HG02981 (cell line): Measurements from ENCODE around the gene RBP3.

Experiments used
- ATAC-seq: cut with Tn5 transposase; IDR thresholded peaks from one replicate; pipeline ENCODE4 v1.9.1; 2021; ENCODE audit warnings: mild to moderate bottlenecking, moderate library complexity; ENCODE audit not compliant: unreplicated experiment

The RBP3 gene

DNA sequence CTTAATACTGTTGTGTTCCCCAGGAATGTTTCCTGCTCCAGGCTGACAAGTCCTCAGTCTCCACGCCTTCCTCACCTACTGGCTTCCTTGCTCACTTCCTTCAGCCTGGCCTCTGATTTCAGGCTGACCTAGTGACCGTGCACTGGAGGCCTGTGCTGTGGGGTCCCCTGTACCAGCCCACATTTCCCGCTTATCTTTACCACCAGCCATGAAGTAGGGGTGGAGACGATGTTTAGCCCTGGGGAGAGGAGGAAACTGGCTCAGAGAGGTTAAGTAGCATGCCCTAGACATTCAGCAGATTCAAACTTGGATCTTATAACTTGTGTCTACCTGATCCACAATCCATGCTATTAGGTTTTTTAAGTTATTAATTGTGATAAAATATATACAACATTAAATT, 40.7 kb downstream of the RBP3 start:
- no peak for ATAC-seq

DNA sequence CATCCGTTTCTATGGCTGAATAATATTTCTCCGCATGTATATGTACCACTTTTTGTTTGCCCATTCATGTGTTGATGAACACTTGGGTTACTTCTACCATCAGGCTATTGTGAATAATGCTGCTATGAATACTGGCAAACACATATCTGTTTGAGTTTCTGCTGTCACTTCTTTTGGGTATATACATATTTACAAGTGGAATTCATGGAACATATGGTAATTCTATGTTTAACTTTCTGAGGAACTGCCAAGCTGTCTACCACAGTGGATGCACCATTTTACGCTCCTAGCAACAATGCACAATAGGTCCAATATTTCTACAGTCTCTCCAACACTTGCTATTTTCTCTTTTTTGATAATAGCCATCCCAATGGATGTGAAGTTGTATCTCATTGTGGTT, 41.5 kb downstream of the RBP3 start:
- ATAC-seq, result no peak

DNA sequence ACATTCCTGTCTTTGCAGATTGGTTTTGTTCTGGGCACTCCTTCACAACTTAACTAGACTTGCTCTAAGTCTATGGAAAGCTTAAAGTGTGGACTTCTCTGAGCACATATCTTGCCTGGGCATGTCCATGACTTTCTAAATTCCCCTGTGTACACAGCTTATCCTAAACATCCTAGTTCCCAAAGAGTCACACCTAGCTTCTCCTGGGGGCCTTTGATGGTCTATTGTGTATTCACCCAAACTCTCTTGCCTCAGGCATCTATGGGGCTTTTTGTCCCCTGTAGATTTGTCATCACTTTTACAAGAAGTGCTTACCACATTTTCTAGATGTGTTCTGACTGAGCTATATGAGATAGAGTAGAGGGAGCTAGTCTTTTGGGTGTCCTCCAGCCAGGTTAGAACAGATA, 48.2 kb downstream of the RBP3 start:
- ATAC-seq, result no peak

DNA sequence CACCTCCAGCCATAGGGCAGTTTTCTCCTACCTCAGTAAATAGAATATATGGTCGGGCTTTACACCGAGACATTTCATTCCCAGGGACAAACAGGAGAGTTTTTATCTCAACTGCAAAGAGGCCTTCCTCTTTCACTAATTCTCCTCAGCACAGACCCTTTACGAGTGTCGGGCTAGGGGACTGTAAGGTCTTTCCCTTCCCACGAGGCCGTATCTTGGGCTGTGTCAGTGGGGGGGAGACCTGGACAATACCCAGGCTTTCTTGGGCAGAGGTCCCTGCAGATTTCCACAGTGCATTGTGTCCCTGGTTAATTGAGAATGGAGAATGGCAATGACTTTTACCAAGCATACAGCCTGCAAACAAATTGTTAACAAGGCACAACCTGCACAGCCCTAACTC, 49.1 kb downstream of the RBP3 start:
- no peak for ATAC-seq

DNA sequence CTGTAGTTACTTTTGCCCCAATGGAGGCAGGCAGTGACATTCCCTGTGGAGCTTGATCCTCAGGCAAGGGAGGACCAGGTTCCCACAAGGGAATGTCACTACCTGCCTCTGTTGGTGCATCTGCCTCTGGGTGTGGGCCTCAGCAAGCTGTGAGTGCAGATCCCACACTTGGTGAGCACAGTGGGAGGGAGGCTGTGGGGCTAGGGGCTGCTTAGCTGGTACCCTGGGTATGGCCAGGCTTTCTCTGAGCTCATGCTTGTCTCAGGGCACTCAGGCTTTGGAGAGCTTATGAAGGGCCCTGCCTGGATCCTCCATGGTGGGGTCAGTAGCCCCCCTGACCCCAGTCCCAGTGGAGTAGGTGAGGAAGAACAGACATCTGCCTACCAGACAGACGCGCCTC, 52.1 kb downstream of the RBP3 start:
- no peak for ATAC-seq

DNA sequence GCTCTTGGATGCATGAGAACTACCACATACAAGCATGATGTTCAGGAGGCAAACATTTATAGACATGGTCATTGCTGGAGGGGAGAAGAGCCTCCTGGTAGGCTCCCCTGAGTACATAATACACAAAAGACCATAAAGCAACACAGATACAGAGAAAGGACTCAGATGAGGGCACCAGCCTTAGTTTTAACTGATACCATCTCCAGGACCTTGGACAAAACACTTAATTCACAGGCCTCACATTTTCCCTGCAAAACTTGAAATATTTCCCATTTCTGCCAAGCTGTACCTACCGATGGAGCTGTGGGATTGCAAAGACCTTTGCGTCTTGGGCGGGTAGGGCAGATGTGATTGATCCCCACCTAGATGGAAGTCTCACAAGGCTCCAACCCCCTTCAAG, 52.6 kb downstream of the RBP3 start:
- no peak for ATAC-seq

DNA sequence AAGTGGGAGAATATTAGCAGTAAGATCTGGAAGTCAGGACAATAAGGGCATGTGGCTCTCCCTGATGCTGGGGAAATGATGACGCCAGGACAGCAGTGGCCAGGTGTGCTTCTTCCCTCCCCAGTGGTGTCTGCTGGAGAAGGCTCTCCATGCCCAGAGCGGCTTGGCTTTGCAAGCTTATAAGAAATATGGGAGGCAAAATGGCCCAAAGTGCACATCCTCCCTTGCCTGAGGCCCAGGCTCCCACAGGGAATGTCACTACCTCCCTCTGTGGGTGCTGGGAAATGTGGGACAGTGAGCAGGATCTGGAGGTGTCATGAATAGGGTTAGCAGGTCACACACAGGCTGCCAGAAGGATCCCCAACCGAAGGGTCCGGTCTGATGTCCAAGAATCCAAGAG, 53.0 kb downstream of the RBP3 start:
- no peak for ATAC-seq

DNA sequence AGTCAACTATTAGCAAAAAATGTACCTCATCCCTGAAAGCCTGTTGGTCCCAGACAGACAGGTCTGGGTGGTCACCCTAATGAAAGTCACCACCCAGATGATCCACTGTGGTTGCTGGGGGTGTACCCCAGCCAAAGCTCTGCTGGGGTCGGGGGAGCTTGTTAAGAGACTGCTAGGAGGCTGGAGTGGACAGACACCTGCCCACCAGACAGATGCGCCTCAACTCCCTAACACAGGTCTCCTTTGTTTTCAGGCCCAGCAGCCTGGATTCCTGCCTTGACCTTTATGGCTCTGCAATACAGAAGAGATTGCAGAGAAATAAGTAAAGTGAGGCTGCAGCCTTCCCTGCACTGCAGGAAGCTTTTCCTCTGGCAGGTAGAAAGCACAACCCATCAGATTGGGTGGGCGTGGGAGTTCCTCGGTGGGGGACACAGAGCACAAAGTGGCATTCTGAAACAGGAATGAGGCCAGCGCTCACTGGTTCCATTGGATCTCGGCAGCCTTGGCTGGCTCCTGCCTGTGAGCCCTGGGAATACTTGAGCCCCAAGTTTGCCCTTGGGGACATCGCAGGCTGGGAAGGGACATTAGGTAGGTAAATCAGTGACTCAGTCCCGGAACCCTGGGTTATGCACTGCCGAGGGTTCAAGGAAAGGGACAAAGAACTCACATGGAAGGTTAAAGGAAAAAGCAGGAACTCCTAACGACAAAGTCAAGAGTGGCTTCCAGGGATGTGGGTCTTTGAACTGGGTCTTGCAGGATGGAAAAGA, 53.9 kb downstream of the RBP3 start:
- ATAC-seq, result no peak

DNA sequence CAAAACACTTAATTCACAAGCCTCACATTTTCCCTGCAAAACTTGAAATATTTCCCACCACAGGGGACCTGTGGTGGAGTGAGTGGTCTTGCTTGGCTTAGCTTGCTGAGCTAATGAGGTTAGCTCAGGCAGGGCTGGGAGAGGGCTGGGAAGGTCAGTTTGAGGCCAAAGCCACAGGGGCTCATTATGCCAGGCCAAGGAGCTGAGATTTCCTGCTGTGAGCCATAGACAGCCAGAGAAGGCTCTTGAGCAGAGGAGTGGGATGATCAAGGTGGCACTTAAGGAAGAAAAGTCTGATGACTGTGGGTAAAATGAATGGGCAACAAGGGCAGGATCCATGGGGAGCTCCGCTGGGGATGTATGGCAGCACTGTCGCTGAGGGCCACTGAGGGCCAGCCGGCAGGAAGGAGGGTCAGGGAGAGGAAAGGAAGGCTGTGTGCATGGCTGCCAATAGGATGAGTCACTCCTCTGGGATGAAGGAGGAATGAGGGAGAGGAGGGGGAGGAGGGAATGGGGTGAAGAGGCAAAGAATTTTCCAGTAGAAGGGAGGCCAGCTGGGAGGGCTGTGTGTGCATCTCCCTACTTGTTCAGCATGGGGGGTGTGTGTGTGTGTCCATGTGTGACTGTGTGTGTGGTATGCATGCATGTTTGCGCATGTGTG, 54.6 kb downstream of the RBP3 start:
- ATAC-seq, result no peak

DNA sequence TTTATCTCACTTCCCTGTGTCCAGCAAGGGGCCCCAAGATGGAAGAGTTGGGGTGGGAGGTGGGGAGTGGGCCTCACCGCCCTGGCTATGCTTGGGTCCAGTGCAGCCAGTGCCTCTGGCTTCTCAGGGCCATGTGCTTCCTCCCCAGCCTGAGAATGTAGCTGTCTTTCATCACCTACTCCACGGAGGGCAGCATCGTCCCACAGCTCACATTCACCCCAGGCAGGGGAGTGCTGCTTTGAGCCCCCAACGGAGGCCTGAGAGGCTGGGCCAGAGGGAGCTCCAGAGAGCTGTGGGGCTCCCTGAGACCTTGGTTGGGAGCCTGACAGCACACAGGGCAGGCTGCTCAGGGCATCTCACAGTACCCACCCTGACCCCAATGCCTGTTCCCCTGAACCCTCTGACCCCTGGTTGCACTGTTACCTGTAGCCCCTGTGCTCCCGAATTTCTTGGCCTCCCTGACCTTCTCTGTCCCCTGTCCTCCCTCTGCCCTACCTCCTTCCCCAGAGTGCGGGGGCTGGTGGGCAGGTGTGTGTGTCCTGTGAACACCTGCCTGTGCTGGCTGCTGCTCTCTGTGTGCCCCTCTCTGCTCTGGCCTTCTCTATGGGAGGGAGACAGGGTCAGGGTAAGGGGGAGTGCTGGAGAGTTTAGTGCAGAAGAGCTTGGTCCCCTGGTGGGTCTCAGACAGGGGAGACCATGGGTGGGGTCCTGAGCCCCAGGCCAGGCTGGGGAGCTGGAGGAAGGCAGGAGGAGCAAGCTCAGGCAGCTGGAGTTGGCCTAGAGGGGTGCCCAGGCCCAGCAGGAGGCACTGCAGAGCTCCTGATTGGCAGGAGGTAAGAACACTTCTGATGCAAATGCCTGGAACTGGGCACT, 55.5 kb downstream of the RBP3 start:
- ATAC-seq, result no peak

DNA sequence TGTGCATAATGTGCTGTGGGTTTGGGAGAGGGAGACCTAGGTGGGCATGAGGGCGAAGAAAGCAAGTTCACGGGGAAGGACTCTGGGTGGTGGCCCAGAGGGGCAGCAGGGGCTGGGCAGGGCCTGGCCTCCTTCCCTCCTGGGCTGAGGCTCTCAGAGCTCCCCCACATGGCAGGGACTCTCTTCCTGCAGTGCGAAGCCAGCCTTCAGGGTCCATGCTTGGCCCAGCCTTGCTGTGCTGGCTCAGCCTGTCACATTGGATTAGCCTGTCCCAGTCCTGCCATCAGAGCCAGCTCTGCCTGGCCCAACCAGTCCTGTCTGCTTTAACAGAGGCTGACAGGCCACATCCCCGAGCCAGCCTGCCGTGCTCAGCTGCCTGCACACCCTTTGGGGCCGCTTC, 56.3 kb downstream of the RBP3 start:
- ATAC-seq, result no peak

DNA sequence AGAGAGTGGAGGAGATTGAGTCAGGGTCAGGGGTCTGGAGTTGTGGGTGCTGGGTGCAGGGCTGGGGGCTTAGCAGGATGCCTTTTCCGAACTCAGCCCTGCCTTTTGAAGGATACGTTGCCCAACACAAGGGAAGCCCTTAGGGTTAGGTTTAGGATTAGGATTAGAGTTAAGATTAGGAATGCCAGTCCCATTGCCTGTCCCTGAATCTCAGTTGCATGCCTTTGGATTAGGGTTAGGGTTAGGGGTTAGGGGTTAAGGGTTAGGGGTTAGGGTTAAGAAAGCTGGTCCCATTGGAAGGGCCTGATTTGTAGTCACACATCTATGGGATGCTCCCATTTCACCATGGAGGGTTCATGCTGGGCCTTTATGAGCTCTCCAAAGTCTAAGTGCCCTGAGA, 56.8 kb downstream of the RBP3 start:
- no peak for ATAC-seq

DNA sequence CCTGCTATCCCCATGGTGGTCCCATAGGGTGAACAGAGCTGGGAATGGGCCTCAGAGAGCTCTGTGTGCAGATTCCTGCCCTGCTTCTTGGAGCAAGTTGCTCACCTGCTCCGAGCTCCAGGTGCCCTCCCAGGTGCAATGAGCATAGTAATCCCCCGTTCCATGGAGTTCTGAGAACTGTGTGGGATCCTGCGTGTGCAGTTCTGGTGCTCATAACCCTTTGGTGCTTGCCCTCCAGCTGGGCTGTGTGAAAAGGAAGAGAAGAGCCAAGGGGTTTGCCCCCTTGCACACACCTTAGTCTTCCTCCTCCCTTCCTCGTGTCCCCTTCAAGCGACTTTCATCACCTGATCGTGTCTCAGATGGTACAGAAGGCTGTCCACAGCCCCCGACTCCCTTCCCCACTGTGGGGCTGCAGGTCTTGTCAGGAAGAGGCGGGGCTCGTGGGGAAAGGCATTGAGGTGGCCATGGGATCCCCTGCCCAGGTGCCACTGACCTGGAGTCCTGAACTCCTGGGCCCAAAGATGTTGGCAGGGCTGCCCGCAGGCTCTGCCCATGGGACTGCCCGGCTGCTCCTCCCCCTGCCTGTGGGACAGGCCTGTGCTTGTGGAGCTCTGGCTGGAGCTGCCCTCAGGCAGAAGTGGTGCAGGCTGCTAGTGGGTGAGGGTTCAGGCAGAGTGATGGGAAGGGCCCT, 57.8 kb downstream of the RBP3 start:
- ATAC-seq, result no peak

DNA sequence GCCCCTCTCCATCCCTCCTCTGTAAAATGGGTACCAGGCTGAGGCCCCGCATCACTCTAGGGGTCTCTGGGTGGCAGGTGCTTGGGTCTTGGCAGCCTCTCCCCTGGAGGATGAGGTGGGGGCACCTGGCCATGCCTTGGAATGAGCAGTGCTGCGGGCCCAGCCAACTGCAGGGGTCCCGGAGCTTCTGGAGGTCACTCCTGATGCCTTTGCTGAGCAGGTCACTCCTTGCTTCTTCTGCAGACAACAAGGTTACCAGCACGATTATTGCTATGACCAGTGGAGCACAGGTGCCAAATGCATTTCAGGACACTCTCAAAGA, 58.3 kb downstream of the RBP3 start:
- ATAC-seq, result no peak

DNA sequence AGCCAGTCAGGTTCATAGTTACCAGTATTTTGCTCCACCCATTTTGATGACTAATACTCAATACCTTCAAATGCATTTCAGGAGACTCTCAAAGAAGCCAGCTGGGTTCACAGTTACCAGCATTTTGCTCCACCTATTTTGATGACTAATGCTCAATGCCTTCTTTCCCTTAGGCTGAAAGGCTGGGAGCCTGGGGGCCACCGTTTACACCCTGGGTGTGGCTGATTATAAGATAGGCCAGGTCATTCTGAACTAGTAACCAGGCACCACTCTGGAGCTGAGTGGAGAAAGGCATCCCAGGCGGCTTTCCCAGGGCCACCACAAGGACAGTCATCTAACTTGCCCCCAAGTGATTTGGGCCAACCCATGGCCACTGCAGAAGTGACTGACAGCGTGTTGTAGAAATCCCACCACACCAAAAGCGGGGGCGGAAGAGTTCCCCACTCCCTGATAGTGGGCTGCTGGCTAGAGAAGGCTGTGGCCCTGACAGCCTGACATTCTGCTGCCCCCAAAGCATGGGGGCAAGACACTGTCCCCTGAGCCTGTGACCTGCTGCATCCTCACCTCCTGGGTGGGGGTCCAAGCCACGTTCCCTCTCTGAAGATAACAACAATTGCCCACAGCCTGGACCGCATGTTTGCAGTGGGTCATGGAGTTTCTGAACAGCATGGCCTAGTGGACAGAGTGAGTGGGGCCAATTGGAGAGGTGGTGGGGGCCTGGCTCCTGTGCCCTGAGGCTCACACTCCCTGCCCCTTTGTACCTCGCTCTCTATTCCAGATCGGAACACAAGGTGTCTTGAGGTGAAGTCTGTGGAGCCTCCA, 58.9 kb downstream of the RBP3 start:
- ATAC-seq, result no peak
